IgD-negative memory B cell (primary cell): Measurements from ENCODE around the gene MALL. TPM values are rescaled to one million over a fixed set of nuclear protein-coding genes. Genes with fewer than 3 reads are reported as not detected.
"Not testable (repeated sequence)": the region's sequence is repeated elsewhere in the genome, so short reads cannot be mapped to it uniquely, and the experiment has no call there.

Experiments
- H3K27ac Mint-ChIP-seq, 3 donors: one replicate each; pipeline ENCODE4 v1.8.0; 2020 to 2022; ENCODE audit warnings: mild to moderate bottlenecking in 3 of 3, mixed read lengths in 3 of 3, moderate library complexity in 1 of 3
- H3K27me3 Mint-ChIP-seq: one replicate; pipeline ENCODE4 v1.8.0; 2021; ENCODE audit warnings: mixed read lengths
- H3K36me3 Mint-ChIP-seq: one replicate; pipeline ENCODE4 v1.8.0; 2020; ENCODE audit warnings: mild to moderate bottlenecking, mixed read lengths
- H3K4me1 Mint-ChIP-seq, 3 donors: one replicate each; pipeline ENCODE4 v1.8.0; 2020 to 2022; ENCODE audit warnings: mixed read lengths in 3 of 3, mild to moderate bottlenecking in 1 of 3
- H3K4me3 Mint-ChIP-seq, 4 donors: one replicate each; pipeline ENCODE4 v1.8.0; 2020 to 2022; ENCODE audit warnings: mild to moderate bottlenecking in 4 of 4, mixed read lengths in 4 of 4, moderate library complexity in 3 of 4
- H3K9me3 Mint-ChIP-seq, 3 donors: one replicate each; pipeline ENCODE4 v1.8.0; 2020 to 2021; ENCODE audit warnings: mixed read lengths in 3 of 3, mild to moderate bottlenecking in 1 of 3
- polyA plus RNA-seq: library from polyadenylated mRNA; unstranded; fragments of 300-500 nt; fragmentation: Illumina TruSeq; gene quantifications from one replicate; pipeline ENCODE4 v1.2.3, GENCODE V29; 2021

The MALL gene
- polyA plus RNA-seq, 1 donor from 2014 or later = not detected

DNA sequence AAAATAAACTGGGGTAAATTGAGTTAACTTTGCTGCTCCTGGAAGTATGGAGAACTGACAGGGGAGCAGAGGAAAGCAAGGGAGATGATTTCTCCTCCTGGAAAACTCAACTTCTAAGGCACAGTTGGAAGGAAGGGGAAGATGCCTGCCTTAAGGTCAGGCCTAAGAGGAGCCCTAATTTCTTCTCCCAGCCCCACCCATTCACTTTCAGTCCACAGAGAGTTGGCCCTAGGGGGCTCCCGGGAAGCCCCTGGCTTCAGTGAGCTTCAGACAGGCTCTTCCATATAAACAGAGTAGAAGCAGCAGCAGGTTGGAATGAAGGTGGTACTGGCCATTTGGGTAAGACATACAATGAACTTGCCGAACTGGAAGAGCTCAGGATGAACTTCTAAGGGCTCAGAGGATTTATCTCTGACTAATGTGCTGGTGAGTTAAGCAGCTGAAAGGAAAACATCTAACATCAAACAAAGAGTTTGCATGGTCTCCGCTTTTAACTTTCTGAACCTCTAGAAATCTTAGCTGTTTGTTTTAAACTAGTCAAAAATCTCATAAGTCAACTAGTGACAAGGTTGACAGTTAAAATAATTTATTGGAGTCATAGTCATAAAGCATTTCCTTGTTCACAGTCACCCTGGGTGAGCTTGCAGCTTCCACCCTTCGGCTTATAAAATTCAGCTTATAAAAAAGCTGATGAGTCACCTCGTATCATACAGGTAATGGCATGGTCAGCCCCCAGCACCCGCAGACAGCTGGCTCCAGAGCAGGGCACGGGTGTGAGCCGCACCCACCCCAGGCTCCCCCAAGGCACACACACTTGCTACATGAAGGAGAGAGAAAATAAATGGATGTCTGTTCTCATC lies 9.8 kb downstream of the MALL start:
- no peaks in the 10 kb centered on the region for H3K36me3 Mint-ChIP-seq
- H3K27me3 Mint-ChIP-seq = peaks cover 35% of the 10 kb centered on the region
- H3K4me1 Mint-ChIP-seq = no peaks in the 10 kb centered on the region
- no peak overlapping the region for H3K4me3 Mint-ChIP-seq
- no peak overlapping the region for H3K27ac Mint-ChIP-seq
- peaks cover 0 to 4% (median 0%) of the 10 kb centered on the region in 3 donors for H3K9me3 Mint-ChIP-seq

DNA sequence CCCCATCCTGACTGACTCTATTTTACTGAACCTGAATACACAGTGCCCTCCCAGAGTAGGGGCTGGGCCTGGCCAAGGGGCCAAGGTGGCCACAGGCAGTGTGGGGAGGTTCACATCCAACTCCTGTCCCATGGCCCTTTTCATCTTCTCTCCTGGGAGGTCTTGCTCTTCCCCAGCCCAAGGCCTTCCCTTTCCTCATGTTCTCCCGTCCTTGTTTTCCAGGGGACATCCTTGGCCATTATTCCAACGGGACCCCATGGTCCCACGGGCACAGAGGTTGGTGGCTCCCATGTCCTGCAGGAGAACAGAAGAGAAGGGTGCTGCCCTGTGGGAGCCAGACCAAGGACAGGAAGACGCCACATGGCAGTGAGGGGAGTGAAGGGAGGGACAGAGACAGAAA lies 10.4 kb downstream of the MALL start:
- H3K4me3 Mint-ChIP-seq = no peak overlapping the region
- peak overlapping the region in 1 of 3 donors; percentile 69 for H3K27ac Mint-ChIP-seq
- H3K36me3 Mint-ChIP-seq = no peaks in the 10 kb centered on the region
- peaks cover 0 to 1% (median 0%) of the 10 kb centered on the region in 3 donors for H3K4me1 Mint-ChIP-seq
- H3K27me3 Mint-ChIP-seq = peaks cover 35% of the 10 kb centered on the region
- peaks cover 0 to 4% (median 0%) of the 10 kb centered on the region in 3 donors for H3K9me3 Mint-ChIP-seq

DNA sequence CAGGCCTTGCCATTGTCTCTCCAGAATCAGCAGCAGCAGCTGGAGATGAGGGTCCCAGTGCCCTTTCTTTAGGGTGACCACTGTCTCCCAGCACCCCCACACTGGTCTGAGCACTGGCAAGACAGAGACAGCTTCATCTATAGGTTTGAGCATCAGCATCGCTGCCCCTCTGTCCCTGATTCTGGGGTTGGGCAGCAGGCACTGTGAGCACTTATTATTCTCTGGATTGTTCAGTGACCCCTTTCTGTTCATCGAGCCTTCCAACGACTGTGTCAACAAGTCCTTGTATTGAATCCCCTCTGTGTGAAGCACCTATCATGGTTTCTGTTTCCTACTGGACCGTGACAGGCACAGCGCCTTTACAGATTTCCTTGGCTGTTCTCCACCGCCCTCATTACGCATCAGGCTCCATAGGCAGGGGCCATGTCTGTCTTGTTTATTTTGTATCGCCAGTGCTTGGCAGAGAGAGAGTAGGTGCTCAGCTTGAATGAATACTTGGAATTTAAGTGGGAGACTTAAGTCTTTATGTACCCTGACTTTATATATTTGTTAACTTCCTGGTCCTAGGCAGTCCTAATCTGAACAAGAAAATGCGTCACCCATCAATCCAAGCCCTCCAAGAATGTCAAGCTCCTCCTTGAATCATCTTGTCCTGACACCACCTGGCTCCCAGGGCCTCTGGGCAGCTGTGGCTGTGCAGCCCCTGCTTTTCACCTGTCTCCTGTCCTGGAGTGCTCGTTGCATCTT lies 11.4 kb downstream of the MALL start:
- Mint-ChIP-seq H3K27ac (no peak overlapping the region), H3K4me1 (peaks cover 0 to 1% (median 0%) of the 10 kb centered on the region in 3 donors), H3K27me3 (peaks cover 35% of the 10 kb centered on the region), H3K36me3 (peaks cover 3% of the 10 kb centered on the region), H3K4me3 (peak overlapping the region in 1 of 4 donors; percentile 36), H3K9me3 (peaks cover 0 to 7% (median 0%) of the 10 kb centered on the region in 3 donors)

DNA sequence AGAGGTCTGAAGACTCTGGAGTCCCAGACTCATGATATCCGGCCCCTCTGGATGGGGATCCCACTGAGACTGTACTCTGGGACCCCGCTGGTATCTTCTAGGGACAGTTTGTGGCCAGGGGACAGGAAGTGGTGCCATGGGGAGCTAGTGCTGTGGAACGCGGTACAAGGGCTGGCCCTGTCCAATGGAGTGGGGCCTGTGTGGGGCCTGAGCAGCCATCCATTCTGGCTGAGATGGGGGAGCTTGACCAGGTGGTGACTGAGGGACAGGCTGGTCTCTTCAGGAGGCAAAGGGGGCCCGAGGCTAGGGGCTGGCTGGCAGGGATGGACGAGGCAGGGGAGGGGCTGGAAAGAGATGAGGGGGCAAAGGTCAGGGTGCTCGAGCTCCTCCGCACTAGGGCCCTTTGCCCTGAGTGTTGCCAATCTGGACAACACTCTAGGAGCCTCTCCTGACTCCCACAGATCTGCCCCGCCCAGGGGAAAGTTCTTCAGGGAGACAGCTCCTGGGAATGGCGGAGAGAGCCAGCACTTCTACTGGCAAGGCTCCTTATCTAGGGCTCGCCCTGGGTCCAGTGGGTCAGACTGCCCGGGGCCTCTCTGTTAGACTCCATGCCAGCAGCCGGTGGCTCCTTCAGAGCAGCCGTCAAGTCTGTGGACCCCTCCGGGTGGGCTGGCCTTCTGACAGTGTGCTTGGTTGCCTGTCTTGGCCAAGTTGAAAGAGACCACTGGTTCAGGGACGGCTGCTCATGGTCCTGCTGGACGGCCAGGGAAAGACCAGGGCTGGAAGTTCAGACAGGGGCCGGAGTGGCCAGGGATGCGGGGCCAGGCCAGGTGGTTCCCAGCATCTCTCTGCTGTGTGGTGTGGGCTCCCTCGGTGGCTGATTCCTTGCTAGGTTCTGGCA lies 12.3 kb downstream of the MALL start:
- Mint-ChIP-seq H3K4me1 (peaks cover 0 to 1% (median 0%) of the 10 kb centered on the region in 3 donors), H3K36me3 (peaks cover 3% of the 10 kb centered on the region), H3K4me3 (peak overlapping the region in 1 of 4 donors; percentile 45), H3K27ac (no peak overlapping the region), H3K27me3 (peaks cover 32% of the 10 kb centered on the region), H3K9me3 (peaks cover under 1 to 7% (median 2%) of the 10 kb centered on the region in 3 donors)

DNA sequence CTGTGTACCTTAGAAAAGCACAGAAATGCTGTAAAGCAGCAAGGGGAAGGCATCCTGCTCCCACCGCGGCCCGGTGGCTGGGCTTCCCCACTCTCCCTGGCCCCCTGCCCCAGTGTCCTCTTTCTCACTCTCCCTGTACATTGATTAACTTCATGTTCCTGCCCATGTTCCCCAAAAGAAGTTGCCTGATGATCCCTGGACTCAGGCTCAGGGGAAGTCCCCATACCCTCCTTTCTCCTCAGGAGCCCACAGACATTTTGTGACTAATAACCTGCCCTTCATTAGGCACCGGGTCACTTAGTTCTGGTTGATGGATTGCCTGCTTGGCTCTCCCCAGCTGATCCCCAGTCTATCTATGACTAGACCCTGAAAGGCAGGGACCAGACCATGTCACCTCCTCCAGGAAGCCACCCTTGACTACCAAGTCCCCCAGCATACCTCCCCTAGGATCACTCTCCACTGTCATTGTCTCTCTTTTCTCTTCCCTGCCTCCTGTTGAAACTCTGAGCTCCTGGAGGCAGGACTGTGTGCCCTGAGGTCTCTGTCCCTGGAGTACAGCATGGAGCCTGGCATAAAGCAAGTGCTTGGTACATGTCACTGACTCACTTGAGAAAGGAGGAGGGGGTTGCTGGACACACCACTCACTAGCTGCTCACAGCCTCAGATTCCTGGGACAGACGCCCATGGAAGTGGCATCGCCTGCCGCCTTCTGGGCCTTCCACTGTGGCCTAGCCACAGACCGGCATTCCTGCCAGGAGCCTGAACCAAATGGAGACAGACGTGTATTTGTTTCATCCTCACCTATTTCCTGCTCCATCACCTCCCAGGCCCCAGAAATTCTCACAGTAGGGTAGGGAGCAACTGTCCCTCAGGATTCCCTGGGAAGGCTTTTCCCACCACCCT lies 13.5 kb downstream of the MALL start:
- Mint-ChIP-seq H3K27me3 (peaks cover 28% of the 10 kb centered on the region), H3K4me1 (peaks cover 0 to 1% (median 0%) of the 10 kb centered on the region in 3 donors), H3K27ac (no peak overlapping the region), H3K36me3 (peaks cover 3% of the 10 kb centered on the region), H3K9me3 (peaks cover 3 to 7% (median 4%) of the 10 kb centered on the region in 3 donors), H3K4me3 (no peak overlapping the region)

DNA sequence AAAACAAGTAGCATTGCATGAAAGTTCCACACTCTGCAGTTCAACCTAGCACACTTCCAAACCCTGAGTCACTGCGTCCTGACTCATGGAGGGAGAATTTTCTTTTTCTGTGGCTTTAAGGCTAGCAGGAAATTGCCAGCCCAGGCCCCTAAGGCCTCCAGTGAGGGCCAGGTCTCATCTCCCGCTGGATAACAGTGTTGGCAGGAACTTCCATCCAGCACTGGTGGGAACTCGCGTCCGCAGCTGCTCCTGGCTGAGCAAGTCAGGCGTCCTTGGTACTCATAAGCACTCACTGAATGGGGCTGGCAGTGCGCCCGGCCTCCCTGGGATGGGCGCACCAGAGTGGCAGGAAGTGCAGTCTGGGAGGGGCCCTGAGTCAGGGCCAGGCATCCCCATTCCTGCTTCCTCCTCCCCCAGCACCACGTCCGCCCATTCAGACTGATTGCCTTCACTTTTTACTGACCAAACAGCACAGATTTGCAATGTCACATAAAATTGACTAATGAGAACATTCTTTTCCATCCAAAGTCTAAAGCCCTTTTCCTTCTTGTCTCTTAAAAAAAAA lies 14.3 kb downstream of the MALL start:
- Mint-ChIP-seq H3K9me3 (peaks cover 3 to 4% (median 3%) of the 10 kb centered on the region in 3 donors), H3K27me3 (peaks cover 24% of the 10 kb centered on the region), H3K4me1 (peaks cover 0 to 1% (median 0%) of the 10 kb centered on the region in 3 donors), H3K36me3 (peaks cover 3% of the 10 kb centered on the region), H3K4me3 (no peak overlapping the region), H3K27ac (no peak overlapping the region)

DNA sequence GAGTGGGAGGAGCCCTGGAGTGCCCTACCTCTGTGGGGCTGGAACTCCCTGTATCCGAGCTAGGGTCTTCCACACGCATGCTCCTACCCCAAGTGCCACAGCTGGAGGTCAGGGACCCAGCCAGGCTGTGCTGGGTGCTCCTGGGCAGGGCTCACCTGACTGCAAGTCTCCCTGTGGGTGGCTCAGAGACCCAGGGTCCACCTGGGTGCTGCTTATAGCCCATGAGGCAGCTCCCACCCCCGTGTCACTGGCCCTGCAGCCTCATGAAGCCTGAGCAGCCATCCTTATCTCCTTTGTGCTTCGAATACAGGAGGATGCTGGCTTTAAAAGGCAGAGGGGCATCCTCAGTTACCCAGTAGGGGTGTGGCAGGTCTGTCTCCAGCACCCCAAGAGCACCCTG lies 14.7 kb downstream of the MALL start:
- H3K4me1 Mint-ChIP-seq, H3K4me3 Mint-ChIP-seq, H3K9me3 Mint-ChIP-seq, H3K36me3 Mint-ChIP-seq, H3K27ac Mint-ChIP-seq: not testable (repeated sequence)
- H3K27me3 Mint-ChIP-seq = peaks cover 23% of the 10 kb centered on the region

DNA sequence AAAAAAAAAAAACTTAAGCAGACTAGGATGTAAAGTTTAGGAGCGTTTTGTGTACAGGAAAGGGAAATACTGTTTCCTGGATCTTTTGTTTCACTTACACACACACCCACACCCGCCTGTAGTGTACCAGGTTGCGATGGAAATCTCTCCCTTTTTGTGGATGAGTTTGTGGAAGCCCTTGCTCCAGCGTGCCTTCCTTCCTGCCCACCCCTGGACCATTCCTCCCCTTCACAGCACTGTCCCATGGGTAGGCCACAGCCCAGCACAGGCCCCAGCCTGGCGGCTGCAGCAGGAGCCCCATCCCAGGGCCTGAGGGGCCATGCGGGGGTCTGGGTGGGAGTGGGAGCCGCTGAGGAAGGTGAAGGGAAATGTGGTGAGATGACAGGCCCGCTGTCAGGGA lies 15.1 kb downstream of the MALL start:
- H3K27me3 Mint-ChIP-seq = peaks cover 23% of the 10 kb centered on the region
- H3K4me3 Mint-ChIP-seq = no peak overlapping the region
- H3K36me3 Mint-ChIP-seq = peaks cover 3% of the 10 kb centered on the region
- no peak overlapping the region for H3K27ac Mint-ChIP-seq
- peaks cover 0 to 1% (median 0%) of the 10 kb centered on the region in 3 donors for H3K4me1 Mint-ChIP-seq
- H3K9me3 Mint-ChIP-seq = peaks cover 3 to 4% (median 3%) of the 10 kb centered on the region in 3 donors

DNA sequence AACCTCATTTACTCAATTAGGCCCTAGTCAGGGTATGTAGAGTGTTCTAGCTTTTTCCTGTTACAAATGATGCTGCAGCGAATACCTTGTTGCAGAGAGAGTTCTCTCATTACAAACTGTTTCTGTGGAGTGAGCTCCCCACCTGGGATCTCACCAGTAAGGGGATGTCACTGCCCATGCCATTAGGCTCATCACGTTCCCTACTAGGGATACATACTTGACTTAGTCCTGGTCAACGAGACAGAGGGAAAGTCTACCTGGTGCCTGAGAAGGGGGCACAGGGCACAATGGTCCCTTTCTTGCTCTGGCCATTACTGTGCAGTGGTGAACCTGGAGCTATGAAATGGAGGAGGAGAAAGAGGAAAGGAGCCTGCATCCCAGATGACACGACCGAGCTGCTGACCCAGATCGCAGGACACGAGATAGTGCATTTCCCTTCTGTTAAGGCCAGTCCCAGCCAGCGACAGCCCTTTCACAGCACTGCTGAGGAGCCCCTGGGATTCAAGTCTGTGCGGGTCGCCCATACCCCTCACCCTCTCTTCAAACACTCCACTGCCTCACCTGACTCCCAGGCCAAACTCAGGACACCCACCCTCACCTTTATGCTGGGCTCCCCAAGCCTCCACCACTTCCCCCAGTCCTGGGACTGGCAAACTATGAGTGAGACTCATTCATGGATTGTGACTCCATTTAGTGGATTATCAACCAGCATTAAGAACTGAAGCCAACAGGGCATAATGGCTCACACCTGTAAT lies 16.0 kb downstream of the MALL start:
- peaks cover 0 to 1% (median 0%) of the 10 kb centered on the region in 3 donors for H3K4me1 Mint-ChIP-seq
- H3K27ac Mint-ChIP-seq = no peak overlapping the region
- H3K9me3 Mint-ChIP-seq = peaks cover 3 to 4% (median 3%) of the 10 kb centered on the region in 3 donors
- H3K36me3 Mint-ChIP-seq = peaks cover 3% of the 10 kb centered on the region
- H3K4me3 Mint-ChIP-seq = no peak overlapping the region
- H3K27me3 Mint-ChIP-seq = peaks cover 16% of the 10 kb centered on the region

DNA sequence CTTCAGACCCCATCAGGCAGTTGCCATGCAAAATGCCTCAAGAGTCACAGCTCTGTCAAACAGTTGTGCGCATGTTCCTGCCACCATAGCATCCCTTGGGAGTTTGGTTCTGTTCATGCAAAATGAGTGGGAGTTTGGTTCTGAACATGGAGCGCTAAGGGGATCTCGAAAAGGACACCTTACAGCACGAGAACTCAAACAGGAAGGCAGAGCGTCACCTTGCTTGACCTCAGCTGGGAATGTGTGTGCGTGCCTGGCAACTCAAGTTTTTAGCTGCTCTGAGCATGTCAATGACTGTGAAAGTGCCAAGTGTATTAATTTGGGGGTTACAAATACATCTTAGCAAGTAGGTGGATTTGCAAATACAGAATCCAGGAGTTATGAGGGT lies 16.6 kb downstream of the MALL start:
- Mint-ChIP-seq H3K36me3 (peaks cover 3% of the 10 kb centered on the region), H3K9me3 (peaks cover 3 to 4% (median 3%) of the 10 kb centered on the region in 3 donors), H3K4me1 (peaks cover 0 to 1% (median 0%) of the 10 kb centered on the region in 3 donors), H3K27ac (no peak overlapping the region), H3K27me3 (peaks cover 10% of the 10 kb centered on the region), H3K4me3 (no peak overlapping the region)

DNA sequence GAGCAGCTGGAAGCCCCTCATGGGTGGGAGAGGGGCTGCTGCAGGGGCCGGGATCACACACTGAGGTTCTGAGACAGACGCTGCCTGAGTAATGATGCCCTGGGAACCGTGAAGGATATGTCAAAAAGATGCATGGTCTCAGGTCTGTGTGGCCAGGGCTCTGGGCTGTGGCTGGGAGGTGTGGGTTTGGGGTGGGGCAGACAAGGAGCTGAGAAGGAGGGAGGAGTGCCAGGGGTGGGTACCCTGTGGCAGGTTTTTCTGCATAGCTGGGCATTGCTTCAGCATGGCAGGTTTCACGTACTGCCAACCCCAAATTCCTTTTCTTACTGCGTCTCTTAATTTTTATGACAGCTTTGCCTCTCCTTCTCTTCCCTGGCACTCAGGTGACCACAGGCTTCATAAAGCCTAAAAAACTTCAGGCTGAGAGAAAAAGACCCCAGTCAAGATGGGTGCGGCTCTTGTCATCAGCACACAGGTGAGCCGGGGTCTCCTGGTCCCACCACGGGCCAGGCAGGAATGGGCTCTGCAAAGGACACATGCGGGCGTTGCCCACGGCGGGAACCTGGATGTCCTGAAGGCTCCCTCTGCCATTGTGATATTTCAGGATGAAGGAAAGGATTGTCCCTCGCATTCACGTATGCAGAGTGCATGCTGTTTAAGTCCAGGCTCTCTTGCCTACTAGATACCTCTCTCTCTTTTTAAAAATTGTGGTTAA lies 18.0 kb downstream of the MALL start:
- H3K4me1 Mint-ChIP-seq = peaks cover 0 to 1% (median 0%) of the 10 kb centered on the region in 3 donors
- H3K27me3 Mint-ChIP-seq = peaks cover 5% of the 10 kb centered on the region
- H3K4me3 Mint-ChIP-seq = no peak overlapping the region
- peaks cover 3% of the 10 kb centered on the region for H3K36me3 Mint-ChIP-seq
- peaks cover 3 to 4% (median 3%) of the 10 kb centered on the region in 3 donors for H3K9me3 Mint-ChIP-seq
- H3K27ac Mint-ChIP-seq = peak overlapping the region in 1 of 3 donors; percentile 59

DNA sequence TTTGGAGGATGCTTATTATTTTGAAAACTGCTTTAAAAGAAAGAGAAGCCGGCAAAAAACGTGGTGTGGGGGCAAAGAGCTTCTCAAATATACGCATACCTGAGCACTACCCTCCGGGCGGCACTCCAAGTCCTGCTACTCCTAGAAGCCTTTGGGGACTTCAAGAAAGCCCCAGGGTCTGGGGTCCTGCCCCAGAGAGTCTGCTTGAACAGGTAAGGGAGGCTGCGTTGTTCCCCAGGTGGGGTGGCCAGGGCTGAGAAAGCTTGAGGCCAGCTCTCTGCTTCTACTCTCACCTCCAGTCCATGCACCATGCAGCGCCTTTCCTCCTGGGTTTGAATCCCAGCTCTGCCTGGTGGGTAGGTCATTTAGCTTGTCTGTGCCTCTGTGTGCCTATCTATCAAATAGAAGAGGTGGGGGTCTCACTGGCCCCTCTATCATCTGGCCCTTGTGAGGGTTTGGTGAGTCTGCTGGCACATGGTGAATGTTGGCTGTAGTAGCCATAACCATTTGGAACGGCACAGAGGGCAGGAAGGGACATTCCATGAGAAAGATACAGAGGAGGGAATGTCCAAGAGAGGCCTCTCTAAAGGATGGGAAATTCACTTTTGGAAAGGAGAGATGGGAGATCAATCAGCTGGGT lies 19.5 kb downstream of the MALL start:
- no peak overlapping the region for H3K4me3 Mint-ChIP-seq
- peaks cover 3 to 4% (median 3%) of the 10 kb centered on the region in 3 donors for H3K9me3 Mint-ChIP-seq
- peaks cover 2% of the 10 kb centered on the region for H3K27me3 Mint-ChIP-seq
- H3K36me3 Mint-ChIP-seq = peaks cover 3% of the 10 kb centered on the region
- peaks cover 0 to 1% (median 0%) of the 10 kb centered on the region in 3 donors for H3K4me1 Mint-ChIP-seq
- H3K27ac Mint-ChIP-seq = no peak overlapping the region
